GM12801 (cell line): ENCODE results near the gene LIG4.

Experiments
- TF ChIP-seq, protein P1 (sequence below): IDR thresholded peaks from one replicate; pipeline ENCODE4 v1.5.1; 2011; ENCODE audit warnings: control low read depth; ENCODE audit not compliant: insufficient read length; ENCODE audit errors: extremely low read depth

The LIG4 gene

GRCh38 chr13:108215436-108215835 lies at the start of gene LIG4:
LIG4 (minus strand) TSS chr13:108215536; CDS start chr13:108211268, 4,268 bp downstream.
- TF ChIP-seq, protein P1, sequence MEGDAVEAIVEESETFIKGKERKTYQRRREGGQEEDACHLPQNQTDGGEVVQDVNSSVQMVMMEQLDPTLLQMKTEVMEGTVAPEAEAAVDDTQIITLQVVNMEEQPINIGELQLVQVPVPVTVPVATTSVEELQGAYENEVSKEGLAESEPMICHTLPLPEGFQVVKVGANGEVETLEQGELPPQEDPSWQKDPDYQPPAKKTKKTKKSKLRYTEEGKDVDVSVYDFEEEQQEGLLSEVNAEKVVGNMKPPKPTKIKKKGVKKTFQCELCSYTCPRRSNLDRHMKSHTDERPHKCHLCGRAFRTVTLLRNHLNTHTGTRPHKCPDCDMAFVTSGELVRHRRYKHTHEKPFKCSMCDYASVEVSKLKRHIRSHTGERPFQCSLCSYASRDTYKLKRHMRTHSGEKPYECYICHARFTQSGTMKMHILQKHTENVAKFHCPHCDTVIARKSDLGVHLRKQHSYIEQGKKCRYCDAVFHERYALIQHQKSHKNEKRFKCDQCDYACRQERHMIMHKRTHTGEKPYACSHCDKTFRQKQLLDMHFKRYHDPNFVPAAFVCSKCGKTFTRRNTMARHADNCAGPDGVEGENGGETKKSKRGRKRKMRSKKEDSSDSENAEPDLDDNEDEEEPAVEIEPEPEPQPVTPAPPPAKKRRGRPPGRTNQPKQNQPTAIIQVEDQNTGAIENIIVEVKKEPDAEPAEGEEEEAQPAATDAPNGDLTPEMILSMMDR, result no peak

- TF ChIP-seq, protein P1, result no peak
Measured at GRCh38 chr13:108263621-108264355, 48.5 kb upstream of the LIG4 start.

GRCh38 chr13:108257248-108257647 lies 41.9 kb upstream of the LIG4 start:
- TF ChIP-seq, protein P1, result no peak

DNA sequence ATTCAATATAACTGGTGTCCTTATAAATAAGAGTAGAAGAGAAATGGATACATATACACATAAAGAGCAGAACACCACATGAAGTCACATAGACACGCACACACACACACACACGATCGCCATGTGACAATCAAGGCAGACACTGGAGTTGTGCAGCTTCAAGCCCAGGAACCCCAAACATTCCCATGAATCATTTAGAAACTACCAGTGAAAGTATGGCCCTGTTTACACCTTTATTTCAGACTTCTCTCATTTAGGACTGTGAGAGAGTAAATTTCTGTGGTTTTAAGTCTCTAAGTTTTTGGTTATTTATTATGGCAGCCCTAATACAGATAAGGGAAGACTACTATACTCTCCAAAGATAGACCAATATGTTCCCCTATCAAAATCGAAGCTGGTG lies 33.8 kb upstream of the LIG4 start:
- TF ChIP-seq, protein P1, result no peak

- TF ChIP-seq, protein P1, result no peak
Measured at GRCh38 chr13:108230377-108230776, 15.0 kb upstream of the LIG4 start.

- TF ChIP-seq, protein P1, result no peak
Measured at GRCh38 chr13:108227651-108228272, 12.4 kb upstream of the LIG4 start.

- TF ChIP-seq, protein P1, result no peak
Measured at GRCh38 chr13:108226184-108226583, 10.8 kb upstream of the LIG4 start.
